Astrocyte of the cerebellum (primary cell): ENCODE data around the gene CAMKK2.

Experiments used
- DNase-seq: peaks from one replicate; pipeline ENCODE4 v3.0.0-alpha.2; 2011; ENCODE audit warnings: low read depth
- H3K4me3 ChIP-seq: 2 replicates; pipeline ENCODE4 v1.5.1; 2011; ENCODE audit warnings: mild to moderate bottlenecking, low read depth, low read length, moderate library complexity
- in situ Hi-C: cut with HindIII; loops from 2 replicates; pipeline ENCODE4 v1.10.0; 2017; ENCODE audit warnings: low sequenced_read_pairs
- TF ChIP-seq, protein P1 (sequence below): IDR thresholded peaks from 2 replicates; pipeline ENCODE4 v1.5.1; 2012; ENCODE audit warnings: low read length, low read depth, moderate library complexity, mild to moderate bottlenecking; ENCODE audit errors: missing control alignments

The CAMKK2 gene

DNA sequence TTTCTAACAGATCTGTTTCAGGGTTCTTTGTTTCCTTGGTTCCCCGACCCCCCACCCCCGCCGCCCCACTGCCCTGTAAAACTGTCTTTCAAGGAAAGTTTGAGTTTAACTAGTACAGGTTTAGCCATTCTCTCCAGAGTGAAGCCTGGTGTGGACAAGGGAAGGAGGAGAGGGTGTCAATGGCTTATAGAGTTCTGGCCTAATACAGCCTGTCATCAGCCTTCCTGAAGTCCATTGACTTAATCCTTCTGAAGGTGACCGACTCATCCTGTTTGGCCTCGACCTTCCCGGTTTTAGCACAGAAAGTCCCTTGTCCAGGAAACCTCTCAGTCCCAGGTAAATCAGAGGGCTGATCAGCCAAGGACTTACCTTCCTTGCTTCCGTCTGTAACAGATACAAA, 97.6 kb downstream of the CAMKK2 start:
- in situ Hi-C loops: loop anchor here (5.0 kb wide), 1 partner anchor 42 kb away; no protein-coding TSS in a partner anchor
- TF ChIP-seq, protein P1, sequence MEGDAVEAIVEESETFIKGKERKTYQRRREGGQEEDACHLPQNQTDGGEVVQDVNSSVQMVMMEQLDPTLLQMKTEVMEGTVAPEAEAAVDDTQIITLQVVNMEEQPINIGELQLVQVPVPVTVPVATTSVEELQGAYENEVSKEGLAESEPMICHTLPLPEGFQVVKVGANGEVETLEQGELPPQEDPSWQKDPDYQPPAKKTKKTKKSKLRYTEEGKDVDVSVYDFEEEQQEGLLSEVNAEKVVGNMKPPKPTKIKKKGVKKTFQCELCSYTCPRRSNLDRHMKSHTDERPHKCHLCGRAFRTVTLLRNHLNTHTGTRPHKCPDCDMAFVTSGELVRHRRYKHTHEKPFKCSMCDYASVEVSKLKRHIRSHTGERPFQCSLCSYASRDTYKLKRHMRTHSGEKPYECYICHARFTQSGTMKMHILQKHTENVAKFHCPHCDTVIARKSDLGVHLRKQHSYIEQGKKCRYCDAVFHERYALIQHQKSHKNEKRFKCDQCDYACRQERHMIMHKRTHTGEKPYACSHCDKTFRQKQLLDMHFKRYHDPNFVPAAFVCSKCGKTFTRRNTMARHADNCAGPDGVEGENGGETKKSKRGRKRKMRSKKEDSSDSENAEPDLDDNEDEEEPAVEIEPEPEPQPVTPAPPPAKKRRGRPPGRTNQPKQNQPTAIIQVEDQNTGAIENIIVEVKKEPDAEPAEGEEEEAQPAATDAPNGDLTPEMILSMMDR: no peak
- DNase-seq: no peak

GRCh38 chr12:121196902-121197301, 99.6 kb downstream of the CAMKK2 start:
- DNase-seq: no peak
- H3K4me3 ChIP-seq: no peak overlapping the region
- in situ Hi-C loops: loop anchor here (5.0 kb wide), 1 partner anchor 40 kb away; no protein-coding TSS in a partner anchor
- TF ChIP-seq, protein P1: no peak

More for the DNA sequence above, 97.6 kb downstream of the CAMKK2 start:
- H3K4me3 ChIP-seq: no peak overlapping the region

- no peak overlapping the region for H3K4me3 ChIP-seq
- DNase-seq: no peak
- in situ Hi-C loops: no loop called here
- TF ChIP-seq, protein P1: no peak
Measured at GRCh38 chr12:121191151-121191550, 105.4 kb downstream of the CAMKK2 start.

DNA sequence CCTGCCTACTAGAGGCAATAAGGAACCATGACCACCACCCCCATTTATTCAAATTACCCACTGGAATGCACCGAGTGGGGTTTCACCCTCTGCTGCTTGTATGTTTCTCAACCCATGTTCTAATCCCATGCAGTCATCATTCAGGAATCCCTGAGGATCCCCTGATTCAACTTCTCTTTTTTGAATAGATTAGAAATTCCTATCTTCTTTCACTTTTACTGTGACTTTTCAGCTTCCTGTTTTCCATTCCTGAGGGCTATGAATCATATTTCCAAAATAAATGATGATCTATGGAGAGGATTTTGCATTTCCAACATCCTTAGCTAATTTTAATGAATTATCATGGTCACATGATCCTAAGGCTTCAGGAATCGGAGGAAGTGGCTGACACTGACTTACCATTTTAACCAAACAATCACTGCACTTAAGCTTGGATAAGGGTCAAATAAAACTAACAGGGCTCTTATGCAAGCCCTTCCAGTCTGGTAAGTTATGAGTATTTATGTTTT, 105.9 kb downstream of the CAMKK2 start:
- TF ChIP-seq, protein P1: no peak
- DNase-seq: peak; percentile 88
- H3K4me3 ChIP-seq: no peak overlapping the region
- in situ Hi-C loops: no loop called here

- TF ChIP-seq, protein P1: no peak
- DNase-seq: no peak
- H3K4me3 ChIP-seq: no peak overlapping the region
- in situ Hi-C loops: no loop called here
Measured at GRCh38 chr12:121189619-121190155, 106.8 kb downstream of the CAMKK2 start.

- in situ Hi-C loops: no loop called here
- H3K4me3 ChIP-seq: no peak overlapping the region
- no peak for DNase-seq
- TF ChIP-seq, protein P1: no peak
Measured at GRCh38 chr12:121189131-121189530, 107.4 kb downstream of the CAMKK2 start.
